ENCODE measurements around the gene MRPL27. TPM values are rescaled to one million over a fixed set of nuclear protein-coding genes. Genes with fewer than 3 reads are reported as not detected.

Gene MRPL27
- total and polyA plus RNA-seq, 10 donors: 26.4 to 102 (median 34.9) TPM

GRCh38 chr17:50393700-50394099 is 20.7 kb upstream of the MRPL27 start:
- Histone ChIP-seq H3K36me3 (peaks cover 0 to 70% (median 61%) of the 10 kb centered on the region in 6 donors), H3K4me3 (no peak overlapping the region), H3K27ac (no peak overlapping the region), H3K9me3 (no peaks in the 10 kb centered on the region), H3K27me3 (replicated peaks in 1 of 7) (no peaks in the 10 kb centered on the region), H3K4me1 (peaks cover 16 to 64% (median 34%) of the 10 kb centered on the region in 6 donors)
- 94 to 99% (median 97%) methylated on average over 5 of the region's 5 CpGs for WGBS, 5 donors
- TF ChIP-seq, protein P1, sequence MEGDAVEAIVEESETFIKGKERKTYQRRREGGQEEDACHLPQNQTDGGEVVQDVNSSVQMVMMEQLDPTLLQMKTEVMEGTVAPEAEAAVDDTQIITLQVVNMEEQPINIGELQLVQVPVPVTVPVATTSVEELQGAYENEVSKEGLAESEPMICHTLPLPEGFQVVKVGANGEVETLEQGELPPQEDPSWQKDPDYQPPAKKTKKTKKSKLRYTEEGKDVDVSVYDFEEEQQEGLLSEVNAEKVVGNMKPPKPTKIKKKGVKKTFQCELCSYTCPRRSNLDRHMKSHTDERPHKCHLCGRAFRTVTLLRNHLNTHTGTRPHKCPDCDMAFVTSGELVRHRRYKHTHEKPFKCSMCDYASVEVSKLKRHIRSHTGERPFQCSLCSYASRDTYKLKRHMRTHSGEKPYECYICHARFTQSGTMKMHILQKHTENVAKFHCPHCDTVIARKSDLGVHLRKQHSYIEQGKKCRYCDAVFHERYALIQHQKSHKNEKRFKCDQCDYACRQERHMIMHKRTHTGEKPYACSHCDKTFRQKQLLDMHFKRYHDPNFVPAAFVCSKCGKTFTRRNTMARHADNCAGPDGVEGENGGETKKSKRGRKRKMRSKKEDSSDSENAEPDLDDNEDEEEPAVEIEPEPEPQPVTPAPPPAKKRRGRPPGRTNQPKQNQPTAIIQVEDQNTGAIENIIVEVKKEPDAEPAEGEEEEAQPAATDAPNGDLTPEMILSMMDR (IDR thresholded peaks at IDR 0.05 in 8 of 11, conservative IDR thresholded peaks at IDR 0.05 in 3 of 11): no peak
- TF ChIP-seq POLR2A (IDR thresholded peaks at IDR 0.05) (no peak), POLR2AphosphoS5 (IDR thresholded peaks at IDR 0.05) (no peak)
- no peak for DNase-seq
- intact Hi-C loops (cut with DNase I; ENCODE audit: low total_unique reads): no loop called here

- Histone ChIP-seq H3K4me1 (peaks cover 16 to 57% (median 30%) of the 10 kb centered on the region in 6 donors), H3K9me3 (no peaks in the 10 kb centered on the region), H3K27ac (no peak overlapping the region), H3K4me3 (no peak overlapping the region), H3K36me3 (peaks cover 0 to 81% (median 72%) of the 10 kb centered on the region in 6 donors), H3K27me3 (replicated peaks in 1 of 7) (no peaks in the 10 kb centered on the region)
- intact Hi-C loops (cut with DNase I; ENCODE audit: low total_unique reads): no loop called here
- no peak for DNase-seq
- 81 to 94% (median 91%) methylated on average over 6 of the region's 6 CpGs for WGBS, 5 donors
- TF ChIP-seq, protein P1 (IDR thresholded peaks at IDR 0.05 in 8 of 11, conservative IDR thresholded peaks at IDR 0.05 in 3 of 11): no peak
- TF ChIP-seq POLR2A (IDR thresholded peaks at IDR 0.05) (no peak), POLR2AphosphoS5 (IDR thresholded peaks at IDR 0.05) (no peak)
Measured at GRCh38 chr17:50392621-50393020, 19.6 kb upstream of the MRPL27 start.

GRCh38 chr17:50389534-50389933 is 16.6 kb upstream of the MRPL27 start:
- H3K9me3 ChIP-seq: no peaks in the 10 kb centered on the region
- 94 to 99% (median 97%) methylated on average over 6 of the region's 6 CpGs for WGBS, 5 donors
- H3K27me3 ChIP-seq (replicated peaks in 1 of 7): no peaks in the 10 kb centered on the region
- no peak overlapping the region for H3K27ac ChIP-seq
- H3K4me1 ChIP-seq: peaks cover 0 to 30% (median 5%) of the 10 kb centered on the region in 6 donors
- no peak for DNase-seq
- intact Hi-C loops (cut with DNase I; ENCODE audit: low total_unique reads): no loop called here
- H3K36me3 ChIP-seq: peaks cover 8 to 100% (median 98%) of the 10 kb centered on the region in 6 donors
- no peak for TF ChIP-seq POLR2AphosphoS5 (IDR thresholded peaks at IDR 0.05)
- TF ChIP-seq POLR2A (IDR thresholded peaks at IDR 0.05): no peak
- TF ChIP-seq, protein P1 (IDR thresholded peaks at IDR 0.05 in 8 of 11, conservative IDR thresholded peaks at IDR 0.05 in 3 of 11): no peak
- no peak overlapping the region for H3K4me3 ChIP-seq

GRCh38 chr17:50388728-50389127 is 15.7 kb upstream of the MRPL27 start:
- TF ChIP-seq POLR2A (IDR thresholded peaks at IDR 0.05): no peak
- no peak overlapping the region for H3K27ac ChIP-seq
- 95 to 100% (median 97%) methylated on average over 3 of the region's 3 CpGs for WGBS, 5 donors
- no peaks in the 10 kb centered on the region for H3K27me3 ChIP-seq (replicated peaks in 1 of 7)
- H3K9me3 ChIP-seq: no peaks in the 10 kb centered on the region
- no peak overlapping the region for H3K4me3 ChIP-seq
- intact Hi-C loops (cut with DNase I; ENCODE audit: low total_unique reads): no loop called here
- peaks cover 12 to 100% (median 98%) of the 10 kb centered on the region in 6 donors for H3K36me3 ChIP-seq
- peaks cover 0 to 23% (median 1%) of the 10 kb centered on the region in 6 donors for H3K4me1 ChIP-seq
- no peak for DNase-seq

GRCh38 chr17:50386510-50386909 is 13.5 kb upstream of the MRPL27 start:
- H3K27me3 ChIP-seq (replicated peaks in 1 of 7): no peaks in the 10 kb centered on the region
- TF ChIP-seq POLR2AphosphoS5 (IDR thresholded peaks at IDR 0.05): no peak
- TF ChIP-seq, protein P1 (IDR thresholded peaks at IDR 0.05 in 8 of 11, conservative IDR thresholded peaks at IDR 0.05 in 3 of 11): no peak
- TF ChIP-seq POLR2A (IDR thresholded peaks at IDR 0.05): no peak
- H3K4me1 ChIP-seq: peaks cover 0 to 12% (median 0%) of the 10 kb centered on the region in 6 donors
- no peak for DNase-seq
- peaks cover 15 to 100% (median 99%) of the 10 kb centered on the region in 6 donors for H3K36me3 ChIP-seq
- no peaks in the 10 kb centered on the region for H3K9me3 ChIP-seq
- WGBS, 5 donors: 70 to 86% (median 83%) methylated on average over 3 of the region's 3 CpGs
- no peak overlapping the region for H3K4me3 ChIP-seq
- no peak overlapping the region for H3K27ac ChIP-seq
- intact Hi-C loops (cut with DNase I; ENCODE audit: low total_unique reads): no loop called here

Measured in spleen (tissue), 11 donors.